HEK293 (cell line): ENCODE data around the gene TMEM247.

ENCODE experiments used
- CTCF ChIA-PET: fragments of 350-600 bp; formaldehyde crosslinking; extraction: SDS; loops from one replicate; lab custom pipeline; 2021; ENCODE audit warnings: antibody characterized with exemption; lab: Yijun Ruan, JAX
- POLR2A ChIA-PET: fragments of 300-600 bp; formaldehyde crosslinking; extraction: SDS; loops from one replicate; lab custom pipeline; 2020; ENCODE audit warnings: antibody characterized with exemption, inconsistent platforms; lab: Yijun Ruan, JAX
- H3K27ac ChIP-seq: fragments of 200-500 bp; sonication (Bioruptor generic); 2 replicates; pipeline ENCODE4 v1.5.1; 2014; ENCODE audit warnings: low read depth, low read length, control low read depth, inconsistent platforms; ENCODE audit errors: extremely low read depth
- H3K36me3 ChIP-seq, 2 experiments: fragments of 200-500 bp in 1 of 2; sonication (Bioruptor generic) in 1 of 2; 1 replicate in 1 of 2; 2 replicates in 1 of 2; pipeline ENCODE4 v1.5.1; 2014 to 2017; ENCODE audit warnings: inconsistent platforms in 2 of 2, low read length in 2 of 2; ENCODE audit not compliant: control insufficient read depth in 2 of 2, insufficient read depth in 1 of 2
- H3K4me1 ChIP-seq: fragments of 200-500 bp; sonication (Bioruptor generic); 2 replicates; pipeline ENCODE4 v1.5.1; 2014; ENCODE audit warnings: mild to moderate bottlenecking, low read length, inconsistent platforms; ENCODE audit not compliant: control insufficient read depth, insufficient read depth
- H3K4me3 ChIP-seq: 2 replicates; pipeline ENCODE4 v1.5.1; 2011; ENCODE audit warnings: low read depth, mild to moderate bottlenecking, control low read depth, low read length, moderate library complexity
- H3K9me3 ChIP-seq: fragments of 200-500 bp; sonication (Bioruptor generic); 2 replicates; pipeline ENCODE4 v1.5.1; 2014; ENCODE audit warnings: low read depth, low read length, inconsistent platforms; ENCODE audit not compliant: control insufficient read depth, insufficient read depth
- GFI1B ChIP-seq: fragments of 450-650 bp; formaldehyde crosslinking; IDR thresholded peaks from 2 replicates; pipeline ENCODE4 v1.5.1; 2016; ENCODE audit warnings: missing biosample characterization, missing genetic modification characterization
- KLF1 ChIP-seq: fragments of 450-650 bp; formaldehyde crosslinking; IDR thresholded peaks from 2 replicates; pipeline ENCODE4 v1.5.1; 2016; ENCODE audit warnings: missing biosample characterization, missing genetic modification characterization
- KLF16 ChIP-seq: fragments of 450-650 bp; formaldehyde crosslinking; IDR thresholded peaks from 2 replicates; pipeline ENCODE4 v1.5.1; 2017; ENCODE audit warnings: missing biosample characterization, missing genetic modification characterization
- SP7 ChIP-seq: fragments of 450-650 bp; formaldehyde crosslinking; IDR thresholded peaks from 2 replicates; pipeline ENCODE4 v1.5.1; 2016; ENCODE audit warnings: missing biosample characterization, missing genetic modification characterization
- TRIM28 ChIP-seq: IDR thresholded peaks from 2 replicates; pipeline ENCODE4 v1.6.1; 2011; ENCODE audit warnings: low read length, control low read depth, borderline replicate concordance
- ZBTB17 ChIP-seq: fragments of 450-650 bp; formaldehyde crosslinking; IDR thresholded peaks from 2 replicates; pipeline ENCODE4 v1.5.1; 2016; ENCODE audit warnings: missing biosample characterization, missing genetic modification characterization
- ZBTB20 ChIP-seq: fragments of 450-650 bp; formaldehyde crosslinking; IDR thresholded peaks from 2 replicates; pipeline ENCODE4 v1.5.1; 2016; ENCODE audit warnings: missing biosample characterization, missing genetic modification characterization
- ZNF133 ChIP-seq: fragments of 450-650 bp; formaldehyde crosslinking; IDR thresholded peaks from 2 replicates; pipeline ENCODE4 v1.5.1; 2016; ENCODE audit warnings: missing biosample characterization, missing genetic modification characterization
- ZNF2 ChIP-seq: fragments of 450-650 bp; formaldehyde crosslinking; IDR thresholded peaks from 2 replicates; pipeline ENCODE4 v1.5.1; 2016; ENCODE audit warnings: missing biosample characterization, missing genetic modification characterization
- ZNF37A ChIP-seq: fragments of 450-650 bp; IDR thresholded peaks from 2 replicates; pipeline ENCODE4 v1.5.1; 2018; ENCODE audit warnings: missing biosample characterization, missing genetic modification characterization
- ZNF433 ChIP-seq: fragments of 450-650 bp; formaldehyde crosslinking; IDR thresholded peaks from 2 replicates; pipeline ENCODE4 v1.5.1; 2016; ENCODE audit warnings: missing biosample characterization, missing genetic modification characterization, low read depth
- ZNF518A ChIP-seq: fragments of 450-650 bp; formaldehyde crosslinking; conservative IDR thresholded peaks from 2 replicates; pipeline ENCODE4 v1.5.1; 2016; ENCODE audit warnings: low read depth, missing biosample characterization, missing genetic modification characterization
- ZNF596 ChIP-seq: fragments of 450-650 bp; IDR thresholded peaks from 2 replicates; pipeline ENCODE4 v1.5.0; 2018; ENCODE audit warnings: missing biosample characterization, mild to moderate bottlenecking, missing genetic modification characterization, moderate library complexity
- ZNF791 ChIP-seq: fragments of 450-650 bp; formaldehyde crosslinking; IDR thresholded peaks from 2 replicates; pipeline ENCODE4 v1.5.1; 2016; ENCODE audit warnings: missing biosample characterization, missing genetic modification characterization
- ZSCAN23 ChIP-seq: fragments of 450-650 bp; formaldehyde crosslinking; IDR thresholded peaks from 2 replicates; pipeline ENCODE4 v1.5.1; 2016; ENCODE audit warnings: missing biosample characterization, missing genetic modification characterization
- ZXDB ChIP-seq: fragments of 450-650 bp; formaldehyde crosslinking; IDR thresholded peaks from 2 replicates; pipeline ENCODE4 v1.5.1; 2016; ENCODE audit warnings: missing biosample characterization, missing genetic modification characterization
- TF ChIP-seq, protein P1 (sequence below): fragments of 450-650 bp; formaldehyde crosslinking; optimal IDR thresholded peaks from 2 replicates; pipeline ENCODE3; 2016; ENCODE audit warnings: missing biosample characterization, mild to moderate bottlenecking, missing genetic modification characterization
- TF ChIP-seq, protein P2 (sequence below): fragments of 450-650 bp; formaldehyde crosslinking; IDR thresholded peaks from 2 replicates; pipeline ENCODE4 v1.5.1; 2016; ENCODE audit warnings: missing biosample characterization, missing genetic modification characterization

The TMEM247 gene

GRCh38 chr2:46448111-46448510 lies 31.3 kb upstream of the TMEM247 start:
- H3K36me3 ChIP-seq: no peaks in the 10 kb centered on the region
- POLR2A ChIA-PET: no interaction called here
- no peak overlapping the region for H3K4me3 ChIP-seq
- H3K9me3 ChIP-seq: no peaks in the 10 kb centered on the region
- no peaks in the 10 kb centered on the region for H3K4me1 ChIP-seq
- H3K27ac ChIP-seq: no peak overlapping the region
- TF ChIP-seq ZNF2: no peak
- no peak for TF ChIP-seq TRIM28
- no peak for TF ChIP-seq ZSCAN23 (tag by site-specific recombination)
- TF ChIP-seq KLF16: no peak
- TF ChIP-seq ZNF133 (tag by site-specific recombination): no peak
- no peak for TF ChIP-seq SP7
- TF ChIP-seq, all 188 proteins: peak for 0
- CTCF ChIA-PET: interaction anchor here (0.6 kb wide), 1 partner anchor 195 kb away, joined by 4 read pairs; no protein-coding TSS in a partner anchor

- CTCF ChIA-PET: no interaction called here
- POLR2A ChIA-PET: no interaction called here
Observed at GRCh38 chr2:46448641-46449040, 30.7 kb upstream of the TMEM247 start.

DNA sequence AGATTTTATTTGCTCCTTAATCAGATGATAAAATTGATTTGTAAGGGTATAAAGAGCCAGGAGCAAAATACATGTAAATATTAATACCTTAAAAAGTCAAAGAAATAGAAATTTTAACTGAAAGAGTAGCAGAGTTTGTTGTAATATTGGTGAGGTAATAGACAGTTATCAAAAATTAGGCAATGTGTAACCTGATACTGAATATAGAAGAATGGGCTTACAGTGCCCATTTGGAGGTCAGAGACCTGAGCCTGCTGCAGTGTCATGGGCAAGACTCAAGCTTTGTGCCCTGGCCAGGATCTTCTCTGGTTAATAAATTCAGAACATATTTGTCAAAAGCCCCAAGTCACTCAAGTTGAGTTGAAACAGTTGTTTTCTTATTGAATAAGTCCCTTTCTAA lies 29.7 kb upstream of the TMEM247 start:
- no peak overlapping the region for H3K27ac ChIP-seq
- H3K36me3 ChIP-seq: no peaks in the 10 kb centered on the region
- H3K4me3 ChIP-seq: no peak overlapping the region
- H3K9me3 ChIP-seq: no peaks in the 10 kb centered on the region
- CTCF ChIA-PET: interaction anchor here (0.5 to 1.0 kb wide), 2 partner anchors 386 to 1331 kb away, joined by 3 to 4 read pairs; no protein-coding TSS in a partner anchor
- no peaks in the 10 kb centered on the region for H3K4me1 ChIP-seq
- POLR2A ChIA-PET: no interaction called here
- TF ChIP-seq, protein P1, sequence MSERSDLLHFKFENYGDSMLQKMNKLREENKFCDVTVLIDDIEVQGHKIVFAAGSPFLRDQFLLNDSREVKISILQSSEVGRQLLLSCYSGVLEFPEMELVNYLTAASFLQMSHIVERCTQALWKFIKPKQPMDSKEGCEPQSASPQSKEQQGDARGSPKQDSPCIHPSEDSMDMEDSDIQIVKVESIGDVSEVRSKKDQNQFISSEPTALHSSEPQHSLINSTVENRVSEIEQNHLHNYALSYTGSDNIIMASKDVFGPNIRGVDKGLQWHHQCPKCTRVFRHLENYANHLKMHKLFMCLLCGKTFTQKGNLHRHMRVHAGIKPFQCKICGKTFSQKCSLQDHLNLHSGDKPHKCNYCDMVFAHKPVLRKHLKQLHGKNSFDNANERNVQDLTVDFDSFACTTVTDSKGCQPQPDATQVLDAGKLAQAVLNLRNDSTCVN (tag by site-specific recombination): no peak
- TF ChIP-seq ZNF37A (tag by site-specific recombination) (no peak), ZNF433 (tag by site-specific recombination) (no peak), KLF1 (tag by site-specific recombination) (no peak), GFI1B (tag by site-specific recombination) (no peak), ZBTB17 (tag by site-specific recombination) (no peak), ZXDB (no peak)
- TF ChIP-seq, protein P2, sequence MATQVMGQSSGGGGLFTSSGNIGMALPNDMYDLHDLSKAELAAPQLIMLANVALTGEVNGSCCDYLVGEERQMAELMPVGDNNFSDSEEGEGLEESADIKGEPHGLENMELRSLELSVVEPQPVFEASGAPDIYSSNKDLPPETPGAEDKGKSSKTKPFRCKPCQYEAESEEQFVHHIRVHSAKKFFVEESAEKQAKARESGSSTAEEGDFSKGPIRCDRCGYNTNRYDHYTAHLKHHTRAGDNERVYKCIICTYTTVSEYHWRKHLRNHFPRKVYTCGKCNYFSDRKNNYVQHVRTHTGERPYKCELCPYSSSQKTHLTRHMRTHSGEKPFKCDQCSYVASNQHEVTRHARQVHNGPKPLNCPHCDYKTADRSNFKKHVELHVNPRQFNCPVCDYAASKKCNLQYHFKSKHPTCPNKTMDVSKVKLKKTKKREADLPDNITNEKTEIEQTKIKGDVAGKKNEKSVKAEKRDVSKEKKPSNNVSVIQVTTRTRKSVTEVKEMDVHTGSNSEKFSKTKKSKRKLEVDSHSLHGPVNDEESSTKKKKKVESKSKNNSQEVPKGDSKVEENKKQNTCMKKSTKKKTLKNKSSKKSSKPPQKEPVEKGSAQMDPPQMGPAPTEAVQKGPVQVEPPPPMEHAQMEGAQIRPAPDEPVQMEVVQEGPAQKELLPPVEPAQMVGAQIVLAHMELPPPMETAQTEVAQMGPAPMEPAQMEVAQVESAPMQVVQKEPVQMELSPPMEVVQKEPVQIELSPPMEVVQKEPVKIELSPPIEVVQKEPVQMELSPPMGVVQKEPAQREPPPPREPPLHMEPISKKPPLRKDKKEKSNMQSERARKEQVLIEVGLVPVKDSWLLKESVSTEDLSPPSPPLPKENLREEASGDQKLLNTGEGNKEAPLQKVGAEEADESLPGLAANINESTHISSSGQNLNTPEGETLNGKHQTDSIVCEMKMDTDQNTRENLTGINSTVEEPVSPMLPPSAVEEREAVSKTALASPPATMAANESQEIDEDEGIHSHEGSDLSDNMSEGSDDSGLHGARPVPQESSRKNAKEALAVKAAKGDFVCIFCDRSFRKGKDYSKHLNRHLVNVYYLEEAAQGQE (tag by site-specific recombination): no peak

More at GRCh38 chr2:46448641-46449040, 30.7 kb upstream of the TMEM247 start:
- TF ChIP-seq ZNF518A (tag by site-specific recombination): no peak
- no peak for TF ChIP-seq ZNF596 (tag by site-specific recombination)
- TF ChIP-seq ZBTB20 (tag by site-specific recombination): no peak
- no peak for TF ChIP-seq ZNF791
- no peaks in the 10 kb centered on the region for H3K36me3 ChIP-seq
- H3K27ac ChIP-seq: no peak overlapping the region
- no peak overlapping the region for H3K4me3 ChIP-seq
- no peaks in the 10 kb centered on the region for H3K4me1 ChIP-seq
- H3K9me3 ChIP-seq: no peaks in the 10 kb centered on the region
